SK-N-SH (cell line): ENCODE results near the gene MRPS2. TPM values are rescaled to one million over a fixed set of nuclear protein-coding genes. Genes with fewer than 3 reads are reported as not detected.

ENCODE experiments used
- CTCF ChIA-PET: fragments of 300-600, 350-600 bp; formaldehyde crosslinking; extraction: SDS; loops from one replicate; lab custom pipeline; 2021; lab: Yijun Ruan, JAX
- POLR2A ChIA-PET: fragments of 350-600 bp; sonication (Branson Sonifier 250); formaldehyde crosslinking; extraction: SDS; loops from one replicate; lab custom pipeline; 2020; ENCODE audit warnings: antibody characterized with exemption, inconsistent platforms; lab: Yijun Ruan, JAX
- DNase-seq: peaks from one replicate; pipeline ENCODE4 v3.0.0; 2012
- H2AFZ ChIP-seq: fragments of 200-600 bp; sonication (generic); 2 replicates; pipeline ENCODE4 v1.8.1; 2016; ENCODE audit warnings: antibody characterized with exemption, mild to moderate bottlenecking, low read depth
- H3F3A ChIP-seq: fragments of 200-600 bp; sonication (generic); replicated peaks from 2 replicates; pipeline ENCODE3; 2016; ENCODE audit warnings: antibody characterized with exemption, mild to moderate bottlenecking; ENCODE audit not compliant: insufficient read depth
- H3K27ac ChIP-seq, 2 experiments: fragments of 200-500 bp in 1 of 2; fragments of 200-600 bp in 1 of 2; sonication (Bioruptor generic) in 1 of 2; sonication (generic), shearing (Covaris generic) in 1 of 2; 2 replicates each; pipeline versions ENCODE4 v1.5.1 to v1.6.1; 2014 to 2016; ENCODE audit warnings: low read depth in 2 of 2, inconsistent platforms in 1 of 2, low read length in 1 of 2, mild to moderate bottlenecking in 1 of 2, mixed read lengths in 1 of 2
- H3K27me3 ChIP-seq: fragments of 200-600 bp; sonication (generic), shearing (Covaris generic); 2 replicates; pipeline ENCODE4 v1.6.1; 2016; ENCODE audit warnings: mixed run types; ENCODE audit not compliant: insufficient read depth
- H3K36me3 ChIP-seq, 2 experiments: fragments of 200-500 bp in 1 of 2; fragments of 200-600 bp in 1 of 2; sonication (Bioruptor generic) in 1 of 2; sonication (generic) in 1 of 2; replicated peaks in 1 of 2; 2 replicates each; pipeline versions ENCODE3 to v1.5.1; 2014 to 2016; ENCODE audit warnings: low read length in 1 of 2, mild to moderate bottlenecking in 1 of 2; ENCODE audit not compliant: insufficient read depth in 2 of 2, control insufficient read depth in 1 of 2
- H3K4me1 ChIP-seq, 2 experiments: fragments of 200-500 bp in 1 of 2; fragments of 200-600 bp in 1 of 2; sonication (Bioruptor generic) in 1 of 2; sonication (generic), shearing (Covaris generic) in 1 of 2; 2 replicates each; pipeline versions ENCODE4 v1.5.1 to v1.6.1; 2014 to 2016; ENCODE audit warnings: low read depth in 1 of 2, low read length in 1 of 2, mixed run types in 1 of 2; ENCODE audit not compliant: insufficient read depth in 2 of 2, control insufficient read depth in 1 of 2
- H3K4me2 ChIP-seq: fragments of 200-600 bp; sonication (generic), shearing (Covaris generic); 2 replicates; pipeline ENCODE4 v1.6.1; 2017; ENCODE audit warnings: mixed run types
- H3K4me3 ChIP-seq, 2 experiments: fragments of 200-500 bp in 1 of 2; fragments of 200-600 bp in 1 of 2; sonication (Bioruptor generic) in 1 of 2; sonication (generic), shearing (Covaris generic) in 1 of 2; 2 replicates each; pipeline versions ENCODE4 v1.5.1 to v1.8.1; 2014 to 2016; ENCODE audit warnings: low read depth in 2 of 2, inconsistent platforms in 1 of 2, low read length in 1 of 2, mild to moderate bottlenecking in 1 of 2, mixed read lengths in 1 of 2, moderate library complexity in 1 of 2
- H3K79me2 ChIP-seq: fragments of 200-600 bp; sonication (generic); 2 replicates; pipeline ENCODE4 v1.8.1; 2017; ENCODE audit warnings: mild to moderate bottlenecking; ENCODE audit not compliant: insufficient read depth
- H3K9ac ChIP-seq: fragments of 200-600 bp; sonication (generic); 2 replicates; pipeline ENCODE4 v1.6.1; 2017; ENCODE audit warnings: mixed run types
- H3K9me2 ChIP-seq: fragments of 200-600 bp; sonication (generic); 2 replicates; pipeline ENCODE4 v1.6.1; 2017; ENCODE audit warnings: mixed run types
- H3K9me3 ChIP-seq: fragments of 200-600 bp; sonication (generic); 2 replicates; pipeline ENCODE4 v1.6.1; 2017; ENCODE audit warnings: mixed run types, mild to moderate bottlenecking, moderate library complexity
- H4K20me1 ChIP-seq: fragments of 200-600 bp; sonication (generic); 2 replicates; pipeline ENCODE4 v1.6.1; 2017; ENCODE audit warnings: mild to moderate bottlenecking, mixed run types; ENCODE audit not compliant: insufficient read depth
- CHD2 ChIP-seq: fragments of 150-350 bp; IDR thresholded peaks from 2 replicates; pipeline ENCODE4 v1.6.1; 2018; ENCODE audit warnings: low read length; ENCODE audit not compliant: partially characterized antibody
- CTCF ChIP-seq: fragments of 200-600 bp; sonication (generic); IDR thresholded peaks from 2 replicates; pipeline ENCODE4 v1.6.1; 2017; ENCODE audit warnings: antibody characterized with exemption, mild to moderate bottlenecking, moderate library complexity
- ELF1 ChIP-seq: IDR thresholded peaks from 2 replicates; pipeline ENCODE4 v1.4.0; 2012
- EP300 ChIP-seq, 2 experiments: IDR thresholded peaks; 2 replicates each; pipeline versions ENCODE4 v1.4.0 to v1.6.1; 2012; ENCODE audit warnings: borderline replicate concordance in 1 of 2, low read depth in 1 of 2, low read length in 1 of 2
- FOXM1 ChIP-seq: IDR thresholded peaks from 2 replicates; pipeline ENCODE4 v1.4.0; 2012; ENCODE audit warnings: low read depth, mild to moderate bottlenecking
- GABPA ChIP-seq: IDR thresholded peaks from 2 replicates; pipeline ENCODE4 v1.4.0; 2012; ENCODE audit warnings: low read depth, mild to moderate bottlenecking
- GATA2 ChIP-seq: sonication (generic); formaldehyde crosslinking; IDR thresholded peaks from 2 replicates; pipeline ENCODE4 v1.5.0; 2020; ENCODE audit warnings: mild to moderate bottlenecking, missing genetic modification reagents
- IRF3 ChIP-seq: fragments of 150-350 bp; IDR thresholded peaks from 2 replicates; pipeline ENCODE4 v1.6.1; 2016; ENCODE audit warnings: mild to moderate bottlenecking, low read depth, low read length
- MAX ChIP-seq: IDR thresholded peaks from 2 replicates; pipeline ENCODE4 v1.4.0; 2012; ENCODE audit warnings: low read depth
- MEF2A ChIP-seq: IDR thresholded peaks from 2 replicates; pipeline ENCODE4 v1.4.0; 2012; ENCODE audit warnings: low read depth, borderline replicate concordance
- MXI1 ChIP-seq: IDR thresholded peaks from 2 replicates; pipeline ENCODE4 v1.6.1; 2012; ENCODE audit warnings: mild to moderate bottlenecking, low read depth, low read length, improper control_type of control experiment
- NFIC ChIP-seq: IDR thresholded peaks from 2 replicates; pipeline ENCODE4 v1.4.0; 2012; ENCODE audit warnings: borderline replicate concordance
- POLR2AphosphoS5 ChIP-seq: IDR thresholded peaks from 2 replicates; pipeline ENCODE4 v1.6.1; 2012; ENCODE audit warnings: low read depth, low read length
- RAD21 ChIP-seq: IDR thresholded peaks from 2 replicates; pipeline ENCODE4 v1.6.1; 2012; ENCODE audit warnings: mild to moderate bottlenecking, low read length
- RFX5 ChIP-seq: IDR thresholded peaks from 2 replicates; pipeline ENCODE4 v1.6.1; 2012; ENCODE audit warnings: mild to moderate bottlenecking, improper control_type of control experiment, low read length
- RXRA ChIP-seq: IDR thresholded peaks from 2 replicates; pipeline ENCODE4 v1.4.0; 2012; ENCODE audit warnings: low read depth, mild to moderate bottlenecking, borderline replicate concordance
- TAF1 ChIP-seq: IDR thresholded peaks from 2 replicates; pipeline ENCODE4 v1.6.1; 2012; ENCODE audit warnings: low read depth, mild to moderate bottlenecking, low read length, moderate library complexity, borderline replicate concordance
- TEAD4 ChIP-seq: IDR thresholded peaks from 2 replicates; pipeline ENCODE4 v1.4.0; 2012; ENCODE audit warnings: mild to moderate bottlenecking, borderline replicate concordance; ENCODE audit not compliant: insufficient read depth
- USF1 ChIP-seq: IDR thresholded peaks from 2 replicates; pipeline ENCODE4 v1.4.0; 2012; ENCODE audit warnings: low read depth, borderline replicate concordance
- WGBS: methylation state at CpG from one replicate; pipeline ENCODE4 v1.1.6; 2017; ENCODE audit warnings: low lambda C conversion rate; 5-methylcytosine and 5-hydroxymethylcytosine counted together
- polyA plus RNA-seq, 3 experiments: library from polyadenylated mRNA; depleted of rRNA; stranded (reverse); fragments of >200 nt; gene quantifications; 2 replicates each; pipeline ENCODE4 v1.2.3, GENCODE V29; 2012

MRPS2 gene
- polyA plus RNA-seq, 1 of the 3 experiments (the other 2 are of a cell fraction), result 113 TPM

GRCh38 chr9:135551456-135551855 lies 51.0 kb downstream of the MRPS2 start:
- Histone ChIP-seq H4K20me1 (no peaks in the 10 kb centered on the region), H3K9ac (no peak overlapping the region), H3K9me2 (no peaks in the 10 kb centered on the region), H3K4me3 (no peak overlapping the region), H3K36me3 (no peaks in the 10 kb centered on the region), H2AFZ (no peak overlapping the region), H3K4me2 (no peak overlapping the region), H3K27ac (no peak overlapping the region), H3K27me3 (no peaks in the 10 kb centered on the region), H3K79me2 (no peaks in the 10 kb centered on the region), H3K4me1 (no peaks in the 10 kb centered on the region), H3F3A (no peaks in the 10 kb centered on the region), H3K9me3 (no peaks in the 10 kb centered on the region)
- no peak for TF ChIP-seq ELF1
- TF ChIP-seq GATA2 (CRISPR knock-in tag), result no peak
- no peak for TF ChIP-seq FOXM1
- no peak for TF ChIP-seq RFX5
- TF ChIP-seq GABPA, result no peak
- no peak for TF ChIP-seq MXI1
- no peak for TF ChIP-seq RXRA
- TF ChIP-seq IRF3, result no peak
- TF ChIP-seq POLR2AphosphoS5, result no peak
- no peak for TF ChIP-seq CTCF
- TF ChIP-seq MAX, result no peak
- no peak for TF ChIP-seq CHD2
- no peak for TF ChIP-seq TAF1
- TF ChIP-seq MEF2A, result no peak
- no peak for TF ChIP-seq RAD21
- TF ChIP-seq USF1, result no peak
- no peak for TF ChIP-seq TEAD4
- no peak for TF ChIP-seq NFIC
- no peak for TF ChIP-seq EP300 (IDR thresholded peaks at IDR 0.05; ENCODE audit: borderline replicate concordance in 1 of 2, low read depth in 1 of 2, low read length in 1 of 2)
- POLR2A ChIA-PET, result no interaction called here
- no peak for DNase-seq
- WGBS, result 57% methylated on average over 5 of the region's 13 CpGs
- CTCF ChIA-PET, result interaction anchor here (3.3 kb wide), 1 partner anchor 47 kb away, joined by 11 read pairs; no protein-coding TSS in a partner anchor
